GM23248 (cell line): ENCODE results near the gene DOK5.

Source experiments
- EZH2 ChIP-seq: fragments of 200-600 bp; sonication (generic); IDR thresholded peaks from 2 replicates; pipeline ENCODE4 v1.6.1; 2018; ENCODE audit warnings: antibody characterized with exemption, mild to moderate bottlenecking; ENCODE audit not compliant: insufficient read depth, poor library complexity, severe bottlenecking
- EZH2phosphoT487 ChIP-seq: fragments of 200-600 bp; sonication (generic); IDR thresholded peaks from 2 replicates; pipeline ENCODE4 v1.6.1; 2018; ENCODE audit warnings: antibody characterized with exemption, moderate library complexity, mild to moderate bottlenecking, low read depth; ENCODE audit not compliant: insufficient read depth

DNA sequence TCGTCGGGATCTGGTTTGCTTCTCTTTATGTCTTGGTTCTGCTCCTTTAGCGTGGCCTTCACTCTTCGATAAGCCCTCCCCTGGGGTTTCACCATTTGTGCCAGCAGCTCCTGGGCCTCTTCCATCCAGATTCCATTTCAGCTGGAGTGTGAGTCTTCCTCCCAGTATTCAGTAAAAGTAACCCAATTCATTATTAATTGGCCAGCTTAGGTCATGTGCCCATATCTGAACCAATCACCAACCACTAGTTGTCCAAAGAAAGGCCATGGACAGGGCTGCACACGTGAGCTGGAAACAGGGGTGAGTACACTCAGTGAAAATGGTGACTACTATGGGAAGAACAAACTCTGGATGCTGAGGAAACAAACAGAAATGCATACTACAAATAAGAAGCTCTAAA lies 2.8 kb upstream of the DOK5 start:
- TF ChIP-seq EZH2 (no peak), EZH2phosphoT487 (no peak)
